Esophagus muscularis mucosa (tissue), 3 donors: ENCODE results near the gene OR5C1.

Source experiments
- POLR2A ChIP-seq: fragments of 450-650 bp; IDR thresholded peaks from one replicate; pipeline ENCODE4 v1.6.1; 2017; ENCODE audit warnings: antibody characterized with exemption, moderate library complexity, mild to moderate bottlenecking, low read depth
- TF ChIP-seq, protein P1 (sequence below), 3 experiments: fragments of 200-600 bp in 2 of 3; fragments of 450-650 bp in 1 of 3; sonication (generic) in 2 of 3; IDR thresholded peaks; one replicate each; pipeline ENCODE4 v1.5.1; 2017 to 2019; ENCODE audit warnings: antibody characterized with exemption in 3 of 3, mild to moderate bottlenecking in 2 of 3, moderate library complexity in 1 of 3

DNA sequence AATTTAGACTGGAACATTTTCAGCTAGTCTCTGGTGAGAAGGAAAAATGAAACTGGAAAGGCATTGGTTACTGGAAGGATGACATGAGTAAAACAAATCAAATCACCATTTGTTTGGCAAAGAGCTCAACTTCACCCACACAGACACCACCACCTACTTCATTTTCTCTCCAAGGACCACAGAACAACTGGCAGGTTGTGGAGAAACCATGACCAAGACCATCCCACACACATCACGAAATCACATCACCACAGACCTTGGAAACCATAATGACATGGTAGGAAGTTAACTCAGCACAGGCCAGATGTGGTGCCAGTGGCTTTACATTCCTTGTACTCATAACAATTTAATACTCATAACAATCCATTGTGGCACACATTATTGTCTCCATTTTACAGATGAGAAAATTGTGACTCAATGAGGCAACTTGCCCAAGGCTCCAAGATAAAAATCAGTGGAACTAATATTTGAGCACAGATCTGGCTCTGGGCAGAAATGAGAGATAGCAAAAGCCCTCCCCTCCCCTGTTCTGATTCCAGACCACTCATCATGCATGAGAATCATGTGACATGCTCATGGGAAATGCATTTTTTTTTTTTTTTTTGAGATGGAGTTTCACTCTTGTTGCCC is 18.7 kb downstream of the OR5C1 start:
- TF ChIP-seq, protein P1, sequence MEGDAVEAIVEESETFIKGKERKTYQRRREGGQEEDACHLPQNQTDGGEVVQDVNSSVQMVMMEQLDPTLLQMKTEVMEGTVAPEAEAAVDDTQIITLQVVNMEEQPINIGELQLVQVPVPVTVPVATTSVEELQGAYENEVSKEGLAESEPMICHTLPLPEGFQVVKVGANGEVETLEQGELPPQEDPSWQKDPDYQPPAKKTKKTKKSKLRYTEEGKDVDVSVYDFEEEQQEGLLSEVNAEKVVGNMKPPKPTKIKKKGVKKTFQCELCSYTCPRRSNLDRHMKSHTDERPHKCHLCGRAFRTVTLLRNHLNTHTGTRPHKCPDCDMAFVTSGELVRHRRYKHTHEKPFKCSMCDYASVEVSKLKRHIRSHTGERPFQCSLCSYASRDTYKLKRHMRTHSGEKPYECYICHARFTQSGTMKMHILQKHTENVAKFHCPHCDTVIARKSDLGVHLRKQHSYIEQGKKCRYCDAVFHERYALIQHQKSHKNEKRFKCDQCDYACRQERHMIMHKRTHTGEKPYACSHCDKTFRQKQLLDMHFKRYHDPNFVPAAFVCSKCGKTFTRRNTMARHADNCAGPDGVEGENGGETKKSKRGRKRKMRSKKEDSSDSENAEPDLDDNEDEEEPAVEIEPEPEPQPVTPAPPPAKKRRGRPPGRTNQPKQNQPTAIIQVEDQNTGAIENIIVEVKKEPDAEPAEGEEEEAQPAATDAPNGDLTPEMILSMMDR (IDR thresholded peaks at IDR 0.05): no peak
- no peak for TF ChIP-seq POLR2A
